ENCODE results near the gene SARM1.

SARM1 gene

DNA sequence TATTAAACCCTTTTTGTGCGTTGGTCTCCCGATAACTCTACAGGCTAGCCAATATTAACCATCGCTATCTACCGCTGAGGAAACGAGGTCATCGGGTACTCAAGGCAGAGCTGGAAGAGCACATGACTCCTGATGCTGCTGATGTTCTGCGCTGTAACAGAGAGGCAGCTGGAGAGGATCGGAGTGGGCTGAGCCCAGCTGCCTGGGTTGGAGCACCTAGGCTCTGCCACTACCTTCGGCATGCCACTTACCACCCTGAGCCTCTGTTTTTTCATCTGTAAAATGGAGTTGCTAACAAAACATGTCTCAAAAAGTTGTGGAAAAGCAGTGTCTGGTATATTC lies 35.0 kb downstream of the SARM1 start:
- peak overlapping the region; percentile 66 for H3K27ac ChIP-seq
- TF ChIP-seq, protein P1, sequence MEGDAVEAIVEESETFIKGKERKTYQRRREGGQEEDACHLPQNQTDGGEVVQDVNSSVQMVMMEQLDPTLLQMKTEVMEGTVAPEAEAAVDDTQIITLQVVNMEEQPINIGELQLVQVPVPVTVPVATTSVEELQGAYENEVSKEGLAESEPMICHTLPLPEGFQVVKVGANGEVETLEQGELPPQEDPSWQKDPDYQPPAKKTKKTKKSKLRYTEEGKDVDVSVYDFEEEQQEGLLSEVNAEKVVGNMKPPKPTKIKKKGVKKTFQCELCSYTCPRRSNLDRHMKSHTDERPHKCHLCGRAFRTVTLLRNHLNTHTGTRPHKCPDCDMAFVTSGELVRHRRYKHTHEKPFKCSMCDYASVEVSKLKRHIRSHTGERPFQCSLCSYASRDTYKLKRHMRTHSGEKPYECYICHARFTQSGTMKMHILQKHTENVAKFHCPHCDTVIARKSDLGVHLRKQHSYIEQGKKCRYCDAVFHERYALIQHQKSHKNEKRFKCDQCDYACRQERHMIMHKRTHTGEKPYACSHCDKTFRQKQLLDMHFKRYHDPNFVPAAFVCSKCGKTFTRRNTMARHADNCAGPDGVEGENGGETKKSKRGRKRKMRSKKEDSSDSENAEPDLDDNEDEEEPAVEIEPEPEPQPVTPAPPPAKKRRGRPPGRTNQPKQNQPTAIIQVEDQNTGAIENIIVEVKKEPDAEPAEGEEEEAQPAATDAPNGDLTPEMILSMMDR (IDR thresholded peaks at IDR 0.05) = no peak
- no peak for TF ChIP-seq ZFX (IDR thresholded peaks at IDR 0.05; ENCODE audit: borderline replicate concordance)

DNA sequence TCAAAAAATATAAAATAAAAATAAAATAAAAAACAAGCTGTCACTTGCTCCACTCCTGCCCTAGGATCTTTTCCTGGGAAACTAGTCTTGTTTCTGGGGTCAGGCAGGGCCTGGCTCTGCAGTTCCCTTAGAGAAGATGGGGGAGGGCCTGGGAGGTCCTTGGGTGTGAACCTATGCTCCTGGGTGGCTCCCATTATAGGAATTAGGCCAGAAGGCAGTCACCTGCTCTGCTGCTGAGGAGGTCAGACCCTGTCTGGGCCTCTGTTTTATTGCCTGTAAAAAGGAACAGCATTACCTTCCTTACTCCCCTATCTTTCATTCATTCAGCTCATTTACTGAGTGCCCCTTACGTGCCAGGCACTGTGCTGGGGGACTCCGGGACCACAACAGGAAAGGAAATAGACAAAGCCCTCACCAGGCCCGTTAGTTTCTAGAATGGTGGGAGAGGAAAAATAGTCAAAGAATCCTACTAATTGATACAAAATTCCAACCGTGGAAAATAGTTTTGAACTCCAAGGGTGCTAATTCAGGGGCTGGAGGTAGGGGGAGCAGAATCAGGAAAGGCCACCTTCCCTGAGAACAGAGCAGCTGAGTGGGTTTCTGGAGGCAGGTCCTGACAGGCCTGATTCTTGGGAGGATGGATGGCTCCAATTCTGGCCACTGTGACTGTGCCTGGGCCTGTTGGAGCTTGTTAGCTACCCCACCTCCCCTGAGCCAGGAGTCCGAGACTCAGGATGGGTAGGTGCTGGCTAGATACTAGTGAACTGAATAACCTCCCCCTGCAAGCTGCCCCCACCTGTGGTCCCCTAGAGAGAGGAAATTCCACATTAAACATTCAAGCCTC lies 35.9 kb downstream of the SARM1 start:
- no peak overlapping the region for H3K27ac ChIP-seq
- TF ChIP-seq, protein P1 (IDR thresholded peaks at IDR 0.05) = no peak
- TF ChIP-seq ZFX (IDR thresholded peaks at IDR 0.05; ENCODE audit: borderline replicate concordance) = no peak

DNA sequence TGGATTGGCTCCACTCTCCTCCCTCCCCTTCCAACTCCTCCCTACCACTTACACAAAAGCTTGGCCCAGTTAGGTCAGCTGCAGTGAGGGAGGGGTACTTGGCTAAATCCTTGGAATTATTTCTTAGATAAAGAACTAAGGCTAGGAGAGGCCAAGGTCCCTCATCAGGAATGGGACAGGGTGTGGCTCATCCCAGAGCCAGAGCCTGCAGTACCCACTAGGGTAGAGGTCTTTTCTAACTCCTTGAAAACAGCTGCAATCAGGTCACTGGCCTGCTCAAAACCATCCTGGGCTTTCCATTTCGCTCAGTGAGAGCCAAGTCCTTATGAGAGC lies 36.4 kb downstream of the SARM1 start:
- H3K27ac ChIP-seq = no peak overlapping the region
- no peak for TF ChIP-seq ZFX (IDR thresholded peaks at IDR 0.05; ENCODE audit: borderline replicate concordance)
- TF ChIP-seq, protein P1 (IDR thresholded peaks at IDR 0.05) = no peak

DNA sequence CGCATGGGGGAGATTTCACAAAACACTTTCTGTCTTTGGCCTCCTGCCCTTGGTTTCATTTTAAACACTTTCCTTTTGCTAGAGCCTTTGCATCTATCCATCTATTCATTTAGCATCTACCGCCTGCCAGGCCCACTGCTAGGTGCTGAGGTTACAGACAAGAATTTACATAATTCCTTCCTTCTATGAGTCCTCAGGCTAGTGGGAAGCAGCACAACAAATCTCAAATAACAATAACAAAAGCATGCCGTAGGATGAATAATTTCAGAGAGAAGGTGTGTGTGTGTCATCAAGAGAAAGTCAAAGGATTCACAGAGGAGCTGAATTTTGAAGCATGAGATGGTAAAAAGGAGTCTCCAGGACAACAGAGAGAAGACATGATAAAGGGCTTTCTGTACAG lies 40.6 kb downstream of the SARM1 start:
- TF ChIP-seq, protein P1 (IDR thresholded peaks at IDR 0.05) = no peak
- no peak for TF ChIP-seq ZFX (IDR thresholded peaks at IDR 0.05; ENCODE audit: borderline replicate concordance)
- no peak overlapping the region for H3K27ac ChIP-seq

DNA sequence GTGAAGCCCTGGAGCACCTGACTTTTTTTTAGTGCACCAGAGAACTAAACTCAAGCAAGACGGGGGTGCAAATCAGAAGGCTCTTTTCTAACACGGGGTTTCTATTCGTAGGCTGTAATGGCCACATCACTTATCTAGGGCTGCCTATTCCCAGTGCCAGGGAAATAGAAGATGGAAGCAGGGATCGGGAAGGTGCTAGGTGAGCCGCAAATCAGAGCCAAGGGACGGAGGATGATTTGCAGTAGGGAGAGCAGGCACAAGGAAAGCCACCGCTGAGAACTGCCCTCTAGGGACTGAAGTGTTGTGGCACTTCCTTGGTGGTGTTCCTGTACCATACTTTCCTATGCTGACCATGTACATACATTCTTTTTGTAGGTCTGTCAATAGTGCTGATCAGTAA lies 42.3 kb downstream of the SARM1 start:
- no peak overlapping the region for H3K27ac ChIP-seq
- TF ChIP-seq ZFX (IDR thresholded peaks at IDR 0.05; ENCODE audit: borderline replicate concordance) = no peak
- TF ChIP-seq, protein P1 (IDR thresholded peaks at IDR 0.05) = no peak

DNA sequence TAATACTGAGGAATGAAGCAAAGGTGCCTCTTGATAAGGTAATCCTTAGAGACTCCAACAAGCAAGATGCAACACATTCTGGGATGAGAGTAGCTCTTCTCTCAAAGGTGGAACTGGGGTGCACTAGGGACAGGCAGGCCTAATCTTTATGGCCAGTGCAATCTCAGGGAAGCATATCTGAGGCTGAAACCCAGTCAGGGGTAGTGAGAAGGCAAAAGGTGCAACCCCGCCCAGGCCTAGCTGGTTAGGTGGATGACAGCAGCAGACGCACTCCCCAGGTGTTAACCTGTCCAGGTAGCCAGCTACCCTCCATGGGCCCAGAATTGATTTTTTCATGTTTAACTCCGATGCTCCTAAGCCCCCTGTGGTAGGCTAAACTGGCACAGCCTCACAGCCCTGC lies 44.4 kb downstream of the SARM1 start:
- H3K27ac ChIP-seq = no peak overlapping the region
- TF ChIP-seq, protein P1 (IDR thresholded peaks at IDR 0.05) = no peak
- no peak for TF ChIP-seq ZFX (IDR thresholded peaks at IDR 0.05; ENCODE audit: borderline replicate concordance)

DNA sequence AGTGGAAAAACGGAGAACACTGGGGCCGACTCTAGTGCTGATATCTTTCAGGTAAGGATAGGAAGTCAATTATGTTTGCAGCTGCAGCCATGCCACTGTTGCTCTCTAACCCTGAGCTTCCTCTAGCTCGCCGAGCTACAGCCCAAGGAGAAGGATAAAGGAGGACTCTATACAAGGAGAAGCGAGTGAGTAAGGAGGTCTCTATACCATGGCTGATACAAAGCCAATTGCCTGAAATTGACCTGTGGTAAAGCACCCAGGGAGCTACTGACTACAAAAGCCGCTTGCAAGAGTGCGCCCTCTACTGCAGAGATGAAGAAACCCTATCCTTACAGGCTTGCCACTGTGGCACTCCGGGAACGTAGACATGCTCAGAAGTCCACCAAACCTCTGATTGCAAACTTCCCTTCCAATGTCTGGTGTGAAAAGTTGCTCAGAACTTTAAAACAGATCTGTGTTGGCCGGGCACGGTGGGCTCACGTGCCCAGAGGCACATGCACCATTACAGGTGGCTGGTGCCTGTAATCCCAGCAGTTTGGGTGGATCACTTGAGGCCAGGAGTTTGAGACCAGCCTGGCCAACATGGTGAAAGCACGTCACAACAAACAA lies 45.3 kb downstream of the SARM1 start:
- no peak overlapping the region for H3K27ac ChIP-seq
- TF ChIP-seq, protein P1 (IDR thresholded peaks at IDR 0.05) = peak; percentile 94
- TF ChIP-seq ZFX (IDR thresholded peaks at IDR 0.05; ENCODE audit: borderline replicate concordance) = no peak
